Immature natural killer cell (primary cell): ENCODE results near the gene SEL1L3. TPM values are rescaled to one million over a fixed set of nuclear protein-coding genes. Genes with fewer than 3 reads are reported as not detected.

ENCODE experiments used
- DNase-seq, 3 donors: peaks; one replicate each; pipeline ENCODE4 v3.0.0; 2022; ENCODE audit warnings: mixed read lengths in 1 of 3
- H3K27ac Mint-ChIP-seq, 6 donors: one replicate each; pipeline ENCODE4 v1.8.0; 2020; ENCODE audit warnings: mixed read lengths in 6 of 6, mild to moderate bottlenecking in 5 of 6, inconsistent platforms in 4 of 6, moderate library complexity in 3 of 6
- H3K27me3 Mint-ChIP-seq, 3 donors: one replicate each; pipeline ENCODE4 v1.8.0; 2020 to 2021; ENCODE audit warnings: low read depth in 3 of 3, mild to moderate bottlenecking in 3 of 3, mixed read lengths in 3 of 3, moderate library complexity in 3 of 3, inconsistent platforms in 1 of 3
- H3K36me3 Mint-ChIP-seq, 3 donors: one replicate each; pipeline ENCODE4 v1.8.0; 2020; ENCODE audit warnings: mixed read lengths in 3 of 3, inconsistent platforms in 2 of 3, mild to moderate bottlenecking in 2 of 3
- H3K4me1 Mint-ChIP-seq, 2 donors: one replicate each; pipeline ENCODE4 v1.8.0; 2020; ENCODE audit warnings: inconsistent platforms in 2 of 2, mild to moderate bottlenecking in 2 of 2, mixed read lengths in 2 of 2, moderate library complexity in 1 of 2
- H3K4me3 Mint-ChIP-seq, 5 donors: one replicate each; pipeline ENCODE4 v1.8.0; 2020; ENCODE audit warnings: mild to moderate bottlenecking in 5 of 5, mixed read lengths in 5 of 5, inconsistent platforms in 3 of 5, moderate library complexity in 3 of 5
- H3K9me3 Mint-ChIP-seq, 6 donors: one replicate each; pipeline ENCODE4 v1.8.0; 2020; ENCODE audit warnings: mild to moderate bottlenecking in 6 of 6, mixed read lengths in 6 of 6, inconsistent platforms in 4 of 6, moderate library complexity in 3 of 6
- polyA plus RNA-seq, 3 donors: library from polyadenylated mRNA; unstranded; fragments of 300-500 nt; fragmentation: Illumina TruSeq; gene quantifications; one replicate each; pipeline ENCODE4 v1.2.3, GENCODE V29; 2021

The SEL1L3 gene
- polyA plus RNA-seq, 3 donors from 2014 or later: 17.1 to 58.8 (median 22.1) TPM

GRCh38 chr4:25697516-25697915 lies 165.3 kb downstream of the SEL1L3 start:
- H3K4me1 Mint-ChIP-seq: no peaks in the 10 kb centered on the region
- no peak overlapping the region for H3K4me3 Mint-ChIP-seq
- peaks cover 0 to 4% (median 0%) of the 10 kb centered on the region in 3 donors for H3K27me3 Mint-ChIP-seq
- H3K27ac Mint-ChIP-seq: no peak overlapping the region
- peaks cover 0 to 5% (median 0%) of the 10 kb centered on the region in 6 donors for H3K9me3 Mint-ChIP-seq
- DNase-seq: no peak
- no peaks in the 10 kb centered on the region for H3K36me3 Mint-ChIP-seq

Other genes with a start within 250 kb of the SEL1L3 start
- not detected for gene SLC34A2, start 207.1 kb downstream of the SEL1L3 start, polyA plus RNA-seq
- gene SMIM20, start 51.2 kb upstream of the SEL1L3 start, polyA plus RNA-seq: 10 to 100 TPM; 34.8 to 51.6 (median 36.9) TPM